HepG2 (cell line): ENCODE measurements around the gene UBE2H. TPM values are rescaled to one million over a fixed set of nuclear protein-coding genes. Genes with fewer than 3 reads are reported as not detected.

ENCODE experiments used
- ATAC-seq: fragments of 200-7000 bp; cut with Tn5 transposase; 3 replicates; pipeline ENCODE4 v1.9.1; 2020; ENCODE audit warnings: mild to moderate bottlenecking, moderate library complexity
- BruUV-seq: library from RNA; stranded (reverse); fragments of 400-500 nt; replicated peaks from 2 replicates; lab custom pipeline; 2021; lab: Mats Ljungman, UMichigan
- CTCF ChIA-PET: fragments of 300-600 bp; formaldehyde crosslinking; extraction: SDS; loops from one replicate; lab custom pipeline; 2021; ENCODE audit warnings: low total read pairs, inconsistent platforms, low intra/inter-chr PET ratio; lab: Yijun Ruan, JAX
- POLR2A ChIA-PET: fragments of 350-600 bp; sonication (Branson Sonifier 250); formaldehyde crosslinking; loops from one replicate; lab custom pipeline; 2020; ENCODE audit warnings: antibody characterized with exemption, inconsistent platforms; lab: Yijun Ruan, JAX
- DNase-seq: peaks from one replicate; pipeline ENCODE4 v3.0.0-alpha.2; 2015; ENCODE audit warnings: low spot score
- FAIRE-seq: peaks from 3 replicates; lab custom pipeline; 2011; peaks lifted over from hg19 to GRCh38; lab: Jason Lieb, UNC
- H2AFZ ChIP-seq: one replicate; pipeline ENCODE4 v1.6.1; 2011; ENCODE audit warnings: low read length, inconsistent platforms
- H3K27ac ChIP-seq: fragments of 300-600 bp; 3 replicates; pipeline ENCODE4 v1.8.0; 2011; ENCODE audit warnings: mixed run types, mild to moderate bottlenecking, mixed read lengths, low read length, inconsistent platforms; ENCODE audit not compliant: insufficient read depth; ENCODE audit errors: extremely low read length
- H3K27me3 ChIP-seq, 2 experiments: fragments of 200-600 bp in 1 of 2; 2 replicates in 1 of 2; 3 replicates in 1 of 2; pipeline versions ENCODE4 v1.6.0 to v1.8.0; 2011; ENCODE audit warnings: low read length in 2 of 2, mild to moderate bottlenecking in 2 of 2, moderate library complexity in 2 of 2, inconsistent platforms in 1 of 2; ENCODE audit not compliant: insufficient read depth in 2 of 2, control insufficient read depth in 1 of 2
- H3K36me3 ChIP-seq, 2 experiments: fragments of 200-600 bp in 1 of 2; replicated peaks in 1 of 2; 2 replicates in 1 of 2; 3 replicates in 1 of 2; pipeline versions ENCODE4 v1.5.1 to v1.8.0; 2011; ENCODE audit warnings: low read length in 2 of 2, inconsistent platforms in 1 of 2; ENCODE audit not compliant: insufficient read depth in 2 of 2, control insufficient read depth in 1 of 2
- H3K4me1 ChIP-seq: 2 replicates; pipeline ENCODE4 v1.5.1; 2012; ENCODE audit warnings: low read length, inconsistent platforms; ENCODE audit not compliant: insufficient read depth
- H3K4me2 ChIP-seq: 2 replicates; pipeline ENCODE4 v1.6.0; 2011; ENCODE audit warnings: low read depth, low read length, inconsistent platforms
- H3K4me3 ChIP-seq, 3 experiments: fragments of 200-600 bp in 1 of 3; sonication (generic), shearing (Covaris generic) in 1 of 3; replicated peaks in 1 of 3; 2 replicates each; pipeline ENCODE4 v1.5.1; 2011 to 2016; ENCODE audit warnings: low read length in 3 of 3, inconsistent platforms in 2 of 3, low read depth in 2 of 3, mild to moderate bottlenecking in 2 of 3, control low read depth in 1 of 3, mixed read lengths in 1 of 3; ENCODE audit not compliant: insufficient read depth in 1 of 3
- H3K79me2 ChIP-seq: one replicate; pipeline ENCODE4 v1.6.1; 2011; ENCODE audit warnings: low read length, inconsistent platforms; ENCODE audit not compliant: insufficient read depth
- H3K9ac ChIP-seq: 2 replicates; pipeline ENCODE4 v1.6.0; 2011; ENCODE audit warnings: mild to moderate bottlenecking, low read depth, low read length, inconsistent platforms; ENCODE audit not compliant: insufficient read depth
- H3K9me3 ChIP-seq: 2 replicates; pipeline ENCODE4 v1.5.1; 2012; ENCODE audit warnings: mild to moderate bottlenecking, low read length
- H4K20me1 ChIP-seq: 2 replicates; pipeline ENCODE4 v1.6.0; 2011; ENCODE audit warnings: inconsistent platforms, mild to moderate bottlenecking, low read length, moderate library complexity; ENCODE audit not compliant: insufficient read depth
- CHCHD3 ChIP-seq: sonication (generic); formaldehyde crosslinking; IDR thresholded peaks from 2 replicates; pipeline ENCODE4 v1.8.0; 2022; ENCODE audit warnings: mild to moderate bottlenecking, missing genetic modification reagents, moderate library complexity
- HBP1 ChIP-seq: IDR thresholded peaks from 2 replicates; pipeline ENCODE4 v1.6.1; 2016; ENCODE audit warnings: low read depth, control low read depth
- IKZF4 ChIP-seq: sonication (generic); formaldehyde crosslinking; IDR thresholded peaks from 2 replicates; pipeline ENCODE4 v1.5.1; 2020; ENCODE audit warnings: borderline replicate concordance, mild to moderate bottlenecking, low read depth, missing genetic modification reagents; ENCODE audit errors: not compliant biosample characterization
- MAZ ChIP-seq, 2 experiments: sonication (generic) in 1 of 2; formaldehyde crosslinking in 1 of 2; IDR thresholded peaks; 2 replicates each; pipeline versions ENCODE4 v1.5.0 to v1.6.1; 2012 to 2020; ENCODE audit warnings: low read depth in 2 of 2, mild to moderate bottlenecking in 2 of 2, borderline replicate concordance in 1 of 2, improper control_type of control experiment in 1 of 2, low read length in 1 of 2, missing genetic modification reagents in 1 of 2, moderate library complexity in 1 of 2
- SMYD3 ChIP-seq: sonication (generic); formaldehyde crosslinking; IDR thresholded peaks from 2 replicates; pipeline ENCODE4 v1.8.1; 2023; ENCODE audit warnings: mild to moderate bottlenecking, missing genetic modification reagents
- THAP8 ChIP-seq: sonication (generic); formaldehyde crosslinking; IDR thresholded peaks from 2 replicates; pipeline ENCODE4 v1.5.1; 2020; ENCODE audit warnings: missing genetic modification reagents, mild to moderate bottlenecking, borderline replicate concordance
- ZBTB40 ChIP-seq, 2 experiments: fragments of 450-650 bp in 1 of 2; sonication (generic) in 1 of 2; formaldehyde crosslinking in 1 of 2; IDR thresholded peaks; 2 replicates each; pipeline versions ENCODE4 v1.6.1 to v1.8.0; 2016 to 2022; ENCODE audit warnings: antibody characterized with exemption in 1 of 2, mild to moderate bottlenecking in 1 of 2, missing genetic modification reagents in 1 of 2
- ZNF350 ChIP-seq: sonication (generic); formaldehyde crosslinking; IDR thresholded peaks from 2 replicates; pipeline ENCODE4 v1.4.0; 2020; ENCODE audit warnings: mild to moderate bottlenecking, low read depth, missing genetic modification reagents, borderline replicate concordance
- ZNF510 ChIP-seq: sonication (generic); formaldehyde crosslinking; IDR thresholded peaks from 2 replicates; pipeline ENCODE4 v1.4.0; 2020; ENCODE audit warnings: low read depth, mild to moderate bottlenecking, missing genetic modification reagents
- ZNF703 ChIP-seq: sonication (generic); formaldehyde crosslinking; IDR thresholded peaks from 2 replicates; pipeline ENCODE4 v1.5.1; 2020; ENCODE audit warnings: missing genetic modification reagents, mild to moderate bottlenecking, moderate library complexity, borderline replicate concordance
- ZNF777 ChIP-seq: sonication (generic); formaldehyde crosslinking; IDR thresholded peaks from 2 replicates; pipeline ENCODE4 v1.4.0; 2020; ENCODE audit warnings: missing genetic modification reagents
- ZSCAN20 ChIP-seq: sonication (generic); formaldehyde crosslinking; IDR thresholded peaks from 2 replicates; pipeline ENCODE4 v1.4.0; 2020; ENCODE audit warnings: missing genetic modification reagents, mild to moderate bottlenecking, borderline replicate concordance
- WGBS: methylation state at CpG from one replicate; pipeline ENCODE4 v1.1.6; 2017; ENCODE audit warnings: low lambda C conversion rate; 5-methylcytosine and 5-hydroxymethylcytosine counted together
- in situ Hi-C: cut with HindIII; loops from 2 replicates; pipeline ENCODE4 v1.10.0; 2017; ENCODE audit warnings: low pct_unique_long_range_greater_than_20kb; ENCODE audit not compliant: extremely low pct_ligation_motif_present
- intact Hi-C: fragments of 100-400 bp; cut with micrococcal nuclease; formaldehyde crosslinking; loops from one replicate; pipeline ENCODE4 v1.10.0; 2022; ENCODE audit not compliant: unreplicated experiment
- polyA plus RNA-seq, 8 experiments: library from polyadenylated mRNA; depleted of rRNA in 3 of 8; stranded (reverse) in 7 of 8; unstranded in 1 of 8; fragments of >200 nt; fragmentation: Illumina TruSeq in 4 of 8; extraction: Trizol in 4 of 8; gene quantifications; 2 replicates each; pipeline versions ENCODE4 v1.2.1 to v1.2.3, GENCODE V29; 2011 to 2016; ENCODE audit warnings: low read depth in 4 of 8, missing spikeins in 1 of 8, mixed read lengths in 1 of 8; ENCODE audit not compliant: insufficient read depth in 1 of 8
- total RNA-seq, 5 experiments: library from RNA; depleted of rRNA; stranded (reverse); fragments of >200 nt; fragmentation: Illumina TruSeq; extraction: Trizol; gene quantifications; 2 replicates each; pipeline ENCODE4 v1.2.3, GENCODE V29; 2016; ENCODE audit warnings: low read depth in 1 of 5

UBE2H gene
- total and polyA plus RNA-seq, 2 of the 13 experiments (the other 11 are each of a cell fraction or from before 2014, with no cell fraction given): 15.5 to 40.1 TPM

GRCh38 chr7:129918922-129919321 is 33.8 kb downstream of the UBE2H start:
- Histone ChIP-seq H3K4me2 (no peak overlapping the region), H3K27me3 (no peaks in the 10 kb centered on the region), H3K9me3 (no peaks in the 10 kb centered on the region), H4K20me1 (peaks cover 50% of the 10 kb centered on the region), H3K27ac (no peak overlapping the region), H3K4me3 (no peak overlapping the region), H2AFZ (no peak overlapping the region), H3K9ac (no peak overlapping the region), H3K4me1 (peaks cover 27% of the 10 kb centered on the region), H3K79me2 (peaks cover 39% of the 10 kb centered on the region), H3K36me3 (peaks cover 0 to 3% of the 10 kb centered on the region in 2 experiments; a peak in 2 of 5 replicates)
- no TSS peak for BruUV-seq
- FAIRE-seq (no peak), DNase-seq (no peak), ATAC-seq (no peak)
- intact Hi-C loops: no loop called here
- CTCF ChIA-PET: no interaction called here
- POLR2A ChIA-PET: interaction anchor here (1.9 kb wide), 1 partner anchor 30 kb away, joined by 5 read pairs; no protein-coding TSS in a partner anchor
- in situ Hi-C loops: no loop called here
- 97% methylated on average over 5 of the region's 5 CpGs for WGBS
- TF ChIP-seq ZNF350 (CRISPR knock-in tag) (no peak), ZNF703 (CRISPR knock-in tag) (no peak), ZNF777 (CRISPR knock-in tag) (no peak), CHCHD3 (CRISPR knock-in tag) (no peak), ZBTB40 (IDR thresholded peaks at IDR 0.05) (no peak), ZBTB40 (CRISPR knock-in tag; IDR thresholded peaks at IDR 0.05) (no peak), THAP8 (CRISPR knock-in tag) (no peak), HBP1 (CRISPR knock-in tag) (no peak), SMYD3 (CRISPR knock-in tag) (no peak), ZNF510 (CRISPR knock-in tag) (no peak), MAZ (IDR thresholded peaks at IDR 0.05; ENCODE audit: borderline replicate concordance, low read depth, low read length) (no peak), MAZ (CRISPR knock-in tag; IDR thresholded peaks at IDR 0.05; ENCODE audit: low read depth) (no peak), ZSCAN20 (CRISPR knock-in tag) (no peak), IKZF4 (CRISPR knock-in tag) (no peak)
